NCI-H1436 treated with DMSO at 0.1 percent for 48 hours (cell line): ENCODE results near the gene AKT2.

Experiments
- DNase-seq: peaks from one replicate; lab custom pipeline; 2025; lab: John Stamatoyannopoulos, UW

The AKT2 gene

GRCh38 chr19:40252395-40252794, 32.8 kb downstream of the AKT2 start:
- no peak for DNase-seq

- no peak for DNase-seq
These were observed 33.2 kb downstream of the AKT2 start for GRCh38 chr19:40251991-40252390.

GRCh38 chr19:40251244-40251643, 33.9 kb downstream of the AKT2 start:
- DNase-seq = no peak

GRCh38 chr19:40249781-40250180, 35.4 kb downstream of the AKT2 start:
- DNase-seq = no peak

GRCh38 chr19:40249201-40249600, 35.9 kb downstream of the AKT2 start:
- DNase-seq = no peak

GRCh38 chr19:40247735-40248262, 37.3 kb downstream of the AKT2 start:
- DNase-seq = no peak

GRCh38 chr19:40247178-40247577, 38.0 kb downstream of the AKT2 start:
- no peak for DNase-seq

GRCh38 chr19:40246292-40247073, 38.7 kb downstream of the AKT2 start:
- DNase-seq = no peak

- DNase-seq = no peak
These were observed 39.5 kb downstream of the AKT2 start for GRCh38 chr19:40245506-40246128.

GRCh38 chr19:40244579-40245317, 40.4 kb downstream of the AKT2 start:
- DNase-seq = no peak

GRCh38 chr19:40243181-40243580, 42.0 kb downstream of the AKT2 start:
- no peak for DNase-seq

GRCh38 chr19:40242480-40242879, 42.7 kb downstream of the AKT2 start:
- no peak for DNase-seq

GRCh38 chr19:40241809-40242384, 43.2 kb downstream of the AKT2 start:
- DNase-seq = no peak

- DNase-seq = no peak
These were observed 43.9 kb downstream of the AKT2 start for GRCh38 chr19:40241125-40241808.

- DNase-seq = no peak
These were observed 44.8 kb downstream of the AKT2 start for GRCh38 chr19:40240332-40240731.

GRCh38 chr19:40239415-40240226, 45.5 kb downstream of the AKT2 start:
- DNase-seq = no peak

- DNase-seq = no peak
These were observed 46.4 kb downstream of the AKT2 start for GRCh38 chr19:40238775-40239174.

GRCh38 chr19:40237791-40238190, 47.4 kb downstream of the AKT2 start:
- no peak for DNase-seq

- DNase-seq = no peak
These were observed 48.8 kb downstream of the AKT2 start for GRCh38 chr19:40236366-40236765.

- DNase-seq = no peak
These were observed 49.2 kb downstream of the AKT2 start for GRCh38 chr19:40236026-40236355.
